Thyroid gland (tissue), 4 donors: ENCODE data around the gene B3GALT6. TPM values are rescaled to one million over a fixed set of nuclear protein-coding genes. Genes with fewer than 3 reads are reported as not detected.

ENCODE experiments used
- DNase-seq, 2 donors: peaks; one replicate each; pipeline ENCODE4 v3.0.0-alpha.2; 2019
- H3K27ac ChIP-seq, 3 donors: fragments of 200-600 bp; sonication (generic); 1 replicate in 2 of 3; 2 replicates in 1 of 3; pipeline ENCODE4 v1.5.1; 2016 to 2019; ENCODE audit warnings: mild to moderate bottlenecking in 1 of 3, moderate library complexity in 1 of 3
- H3K27me3 ChIP-seq: fragments of 200-600 bp; sonication (generic); one replicate; pipeline ENCODE4 v1.5.1; 2019
- H3K36me3 ChIP-seq, 2 donors: fragments of 200-600 bp; sonication (generic); one replicate each; pipeline ENCODE4 v1.5.1; 2016 to 2019
- H3K4me1 ChIP-seq, 2 donors: fragments of 200-600 bp; sonication (generic); one replicate each; pipeline ENCODE4 v1.5.1; 2017 to 2019
- H3K4me3 ChIP-seq, 3 donors: fragments of 200-600 bp; sonication (generic); replicated peaks in 1 of 3; 1 replicate in 2 of 3; 2 replicates in 1 of 3; pipeline ENCODE4 v1.5.1; 2016; ENCODE audit warnings: mild to moderate bottlenecking in 1 of 3
- H3K9me3 ChIP-seq: fragments of 200-600 bp; sonication (generic); one replicate; pipeline ENCODE4 v1.5.1; 2017
- CTCF ChIP-seq, 6 experiments: fragments of 200-600 bp in 3 of 6; fragments of 450-650 bp in 3 of 6; sonication (generic) in 3 of 6; IDR thresholded peaks; one replicate each; pipeline ENCODE4 v1.5.1; 2016 to 2019; ENCODE audit warnings: antibody characterized with exemption in 6 of 6, mild to moderate bottlenecking in 2 of 6, inconsistent platforms in 1 of 6, moderate library complexity in 1 of 6
- POLR2A ChIP-seq, 2 donors: fragments of 450-650 bp; IDR thresholded peaks; one replicate each; pipeline ENCODE4 v1.6.1; 2017; ENCODE audit warnings: antibody characterized with exemption in 2 of 2, mild to moderate bottlenecking in 2 of 2, moderate library complexity in 1 of 2
- WGBS, 2 donors: methylation state at CpG; one replicate each; pipeline ENCODE4 v1.1.5; 2017; 5-methylcytosine and 5-hydroxymethylcytosine counted together
- intact Hi-C: fragments of 100-400 bp; cut with DNase I; formaldehyde crosslinking; loops from one replicate; pipeline ENCODE4 v1.15.1; 2023
- total RNA-seq, 4 donors: library from RNA; depleted of rRNA; stranded (reverse); fragments of >200 nt; gene quantifications; one replicate each; pipeline ENCODE4 v1.2.3, GENCODE V29; 2016

B3GALT6 gene
- total RNA-seq, 4 donors from 2014 or later: 18.0 to 32.2 (median 25.5) TPM

GRCh38 chr1:1232796-1233566 is 944 bp downstream of the B3GALT6 start:
- DNase-seq: no peak
- Histone ChIP-seq H3K36me3 (peaks cover 8 to 10% of the 10 kb centered on the region in 2 donors), H3K27me3 (no peaks in the 10 kb centered on the region), H3K27ac (no peak overlapping the region), H3K4me3 (no peak overlapping the region), H3K9me3 (no peaks in the 10 kb centered on the region), H3K4me1 (peaks cover 20 to 43% of the 10 kb centered on the region in 2 donors)
- 87 to 89% methylated on average over 43 to 47 of the region's 98 CpGs for WGBS, 2 donors
- intact Hi-C loops: no loop called here
- TF ChIP-seq CTCF (IDR thresholded peaks at IDR 0.05): no peak
- TF ChIP-seq POLR2A (IDR thresholded peaks at IDR 0.05): no peak

- no peak for DNase-seq
- no peaks in the 10 kb centered on the region for H3K9me3 ChIP-seq
- no peaks in the 10 kb centered on the region for H3K27me3 ChIP-seq
- peaks cover 2 to 5% of the 10 kb centered on the region in 2 donors for H3K36me3 ChIP-seq
- no peak overlapping the region for H3K4me3 ChIP-seq
- no peak for TF ChIP-seq POLR2A (IDR thresholded peaks at IDR 0.05)
- TF ChIP-seq CTCF (IDR thresholded peaks at IDR 0.05): no peak
- intact Hi-C loops: no loop called here
- H3K4me1 ChIP-seq: peaks cover 20 to 45% of the 10 kb centered on the region in 2 donors
- WGBS, 2 donors: 98 to 99% methylated on average over 15 of the region's 15 CpGs
- H3K27ac ChIP-seq: no peak overlapping the region
Observed at GRCh38 chr1:1233567-1233892, 1.5 kb downstream of the B3GALT6 start.

GRCh38 chr1:1234180-1234808 is 2.3 kb downstream of the B3GALT6 start:
- Histone ChIP-seq H3K27me3 (no peaks in the 10 kb centered on the region), H3K4me3 (no peak overlapping the region), H3K36me3 (no peaks in the 10 kb centered on the region), H3K27ac (no peak overlapping the region), H3K9me3 (no peaks in the 10 kb centered on the region), H3K4me1 (peaks cover 20 to 43% of the 10 kb centered on the region in 2 donors)
- intact Hi-C loops: no loop called here
- TF ChIP-seq POLR2A (IDR thresholded peaks at IDR 0.05) (no peak), CTCF (IDR thresholded peaks at IDR 0.05) (no peak)
- no peak for DNase-seq
- 94 to 95% methylated on average over 28 of the region's 28 CpGs for WGBS, 2 donors

- TF ChIP-seq CTCF (IDR thresholded peaks at IDR 0.05): no peak
- intact Hi-C loops: no loop called here
- Histone ChIP-seq H3K27ac (no peak overlapping the region), H3K4me1 (peaks cover 14 to 34% of the 10 kb centered on the region in 2 donors), H3K36me3 (no peaks in the 10 kb centered on the region), H3K4me3 (no peak overlapping the region), H3K27me3 (no peaks in the 10 kb centered on the region), H3K9me3 (no peaks in the 10 kb centered on the region)
- WGBS, 2 donors: 88 to 90% methylated on average over 14 to 24 of the region's 27 CpGs
- DNase-seq: no peak
Observed at GRCh38 chr1:1235016-1235744, 3.1 kb downstream of the B3GALT6 start.
